DMS153 (cell line): ENCODE results near the gene C10orf143.
A peak's percentile ranks its signal among the peaks of the same experiment; 100 is the strongest.
"Not testable (repeated sequence)": the region's sequence is repeated elsewhere in the genome, so short reads cannot be mapped to it uniquely, and the experiment has no call there.

ENCODE experiments used
- DNase-seq: peaks from one replicate; lab custom pipeline; 2025; lab: John Stamatoyannopoulos, UW

The C10orf143 gene

GRCh38 chr10:130110246-130111112 lies at the start of gene C10orf143:
C10orf143 (minus strand) TSS chr10:130110830; CDS start chr10:130110772, 58 bp downstream.
- DNase-seq: peak; percentile 91

- DNase-seq: no peak
Measured at GRCh38 chr10:130159192-130159794, 48.7 kb upstream of the C10orf143 start.

- DNase-seq: no peak
Measured at GRCh38 chr10:130146042-130146441, 35.4 kb upstream of the C10orf143 start.

- no peak for DNase-seq
Measured at GRCh38 chr10:130141878-130142277, 31.2 kb upstream of the C10orf143 start.

- no peak for DNase-seq
Measured at GRCh38 chr10:130141460-130141859, 30.8 kb upstream of the C10orf143 start.

GRCh38 chr10:130141038-130141437 lies 30.4 kb upstream of the C10orf143 start:
- DNase-seq: no peak

GRCh38 chr10:130140425-130140824 lies 29.8 kb upstream of the C10orf143 start:
- DNase-seq: no peak

GRCh38 chr10:130138479-130138866 lies 27.8 kb upstream of the C10orf143 start:
- peak; percentile 97 for DNase-seq

- no peak for DNase-seq
Measured at GRCh38 chr10:130137659-130138478, 27.2 kb upstream of the C10orf143 start.

GRCh38 chr10:130137090-130137448 lies 26.4 kb upstream of the C10orf143 start:
- DNase-seq: no peak

GRCh38 chr10:130136226-130137089 lies 25.8 kb upstream of the C10orf143 start, which contains the start of gene GLRX3:
GLRX3 (plus strand) TSS chr10:130136391; CDS start chr10:130136421, 30 bp downstream.
- peak; percentile 37 for DNase-seq

- DNase-seq: no peak
Measured at GRCh38 chr10:130135676-130136225, 25.1 kb upstream of the C10orf143 start.

- no peak for DNase-seq
Measured at GRCh38 chr10:130128922-130129321, 18.3 kb upstream of the C10orf143 start.

- DNase-seq: no peak
Measured at GRCh38 chr10:130128062-130128781, 17.6 kb upstream of the C10orf143 start.

- DNase-seq: peak; percentile 71
Measured at GRCh38 chr10:130127364-130128061, 16.9 kb upstream of the C10orf143 start.

GRCh38 chr10:130121486-130122079 lies 11.0 kb upstream of the C10orf143 start:
- no peak for DNase-seq

- not testable (repeated sequence) for DNase-seq
Measured at GRCh38 chr10:130117535-130117934, 6.9 kb upstream of the C10orf143 start.

GRCh38 chr10:130116942-130117341 lies 6.3 kb upstream of the C10orf143 start:
- not testable (repeated sequence) for DNase-seq

GRCh38 chr10:130112821-130113220 lies 2.2 kb upstream of the C10orf143 start:
- no peak for DNase-seq

GRCh38 chr10:130111852-130112180 lies 1.2 kb upstream of the C10orf143 start:
- no peak for DNase-seq
